HG03139 (cell line): ENCODE measurements around the gene LRRC56.

Experiments
- ATAC-seq: cut with Tn5 transposase; IDR thresholded peaks from one replicate; pipeline ENCODE4 v1.9.1; 2021; ENCODE audit not compliant: unreplicated experiment

The LRRC56 gene

DNA sequence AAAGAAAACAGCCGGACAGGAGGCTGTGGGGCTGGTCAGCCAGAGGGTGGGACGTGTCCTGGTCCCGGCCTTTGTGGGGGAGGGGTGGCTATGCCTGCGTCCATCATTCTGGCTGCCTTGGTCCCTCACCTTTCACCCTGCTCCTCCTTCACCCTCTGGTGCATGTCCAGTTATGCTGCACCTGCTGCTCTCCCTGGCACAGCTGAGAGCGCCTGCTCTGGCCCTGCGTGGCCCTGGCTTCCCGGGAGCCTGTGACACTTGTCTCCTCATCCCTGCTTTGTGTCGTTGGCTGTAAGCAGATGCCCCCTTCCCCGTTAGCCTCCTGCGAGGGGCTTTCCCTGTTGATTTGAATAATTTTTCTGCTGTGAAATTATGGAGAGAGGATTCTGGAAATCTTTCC is 55.6 kb downstream of the LRRC56 start:
- no peak for ATAC-seq

DNA sequence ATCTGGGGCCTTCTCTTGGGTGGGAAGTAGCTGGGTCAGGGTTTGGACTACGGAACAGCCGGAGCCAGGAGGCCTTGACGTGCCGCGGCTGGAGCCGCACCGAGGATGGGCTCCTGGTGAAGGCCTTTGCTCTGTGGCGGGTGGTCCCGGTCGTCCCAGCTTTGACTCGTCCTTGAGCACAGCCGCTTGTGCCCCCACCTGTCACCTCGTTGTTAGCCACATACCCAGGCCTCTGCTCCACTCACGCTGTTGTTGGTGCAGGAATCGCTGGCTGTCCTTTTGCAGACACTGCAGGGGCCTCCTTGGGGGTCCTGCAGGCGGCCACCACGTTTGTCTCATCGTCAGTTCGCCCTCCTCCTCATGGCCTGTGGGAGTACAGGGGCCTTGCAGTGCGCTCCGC is 56.0 kb downstream of the LRRC56 start:
- ATAC-seq = no peak

DNA sequence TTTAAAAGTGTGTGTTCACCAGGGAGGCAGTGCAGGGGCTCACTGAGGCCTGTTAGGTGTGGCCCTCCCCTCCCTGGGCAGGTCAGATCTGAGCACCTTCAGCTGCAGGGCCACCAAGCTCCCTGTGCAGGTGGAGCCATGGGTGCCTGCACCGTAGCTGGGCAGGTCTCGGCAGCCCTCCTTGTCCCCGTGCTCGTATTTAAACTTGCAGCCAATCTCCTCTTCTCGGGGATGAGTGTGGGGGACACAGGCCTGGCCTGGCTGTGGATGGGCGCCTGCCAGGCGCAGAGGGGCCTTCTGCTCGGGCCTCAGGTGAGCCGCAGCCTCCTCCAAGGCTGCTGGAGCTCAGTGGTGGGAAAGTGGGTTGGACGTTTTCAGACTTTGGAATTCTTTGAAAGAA is 58.1 kb downstream of the LRRC56 start:
- no peak for ATAC-seq

DNA sequence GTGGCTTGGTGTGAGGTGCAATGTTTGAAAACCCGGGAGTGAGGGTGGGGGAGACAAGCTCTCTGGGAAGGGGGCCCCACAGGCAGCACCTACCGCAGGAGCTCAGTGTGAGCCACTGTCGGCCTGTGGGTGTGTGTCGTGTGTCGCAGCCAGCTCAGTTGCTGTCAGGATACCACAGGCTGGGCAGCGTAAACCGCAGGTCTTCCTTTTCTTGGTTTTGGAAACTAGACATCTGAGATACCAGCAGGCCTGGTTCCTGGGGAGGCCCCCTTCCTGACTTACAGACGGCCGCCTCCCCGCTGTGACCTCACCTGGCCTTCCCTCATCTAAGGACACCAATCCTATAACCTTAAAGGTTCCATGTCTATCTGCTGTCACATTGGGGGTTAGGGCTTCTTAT is 59.0 kb downstream of the LRRC56 start:
- no peak for ATAC-seq

GRCh38 chr11:597166-597725 is 59.9 kb downstream of the LRRC56 start:
- ATAC-seq = no peak

- no peak for ATAC-seq
Observed at GRCh38 chr11:598005-598680, 60.8 kb downstream of the LRRC56 start.

GRCh38 chr11:601573-602245 is 64.4 kb downstream of the LRRC56 start:
- no peak for ATAC-seq

GRCh38 chr11:603154-603553 is 65.8 kb downstream of the LRRC56 start:
- ATAC-seq = no peak
